ENCODE results near the gene LARGE1. TPM values are rescaled to one million over a fixed set of nuclear protein-coding genes. Genes with fewer than 3 reads are reported as not detected.

LARGE1 gene
- total RNA-seq, 1 donor: 15.0 TPM

DNA sequence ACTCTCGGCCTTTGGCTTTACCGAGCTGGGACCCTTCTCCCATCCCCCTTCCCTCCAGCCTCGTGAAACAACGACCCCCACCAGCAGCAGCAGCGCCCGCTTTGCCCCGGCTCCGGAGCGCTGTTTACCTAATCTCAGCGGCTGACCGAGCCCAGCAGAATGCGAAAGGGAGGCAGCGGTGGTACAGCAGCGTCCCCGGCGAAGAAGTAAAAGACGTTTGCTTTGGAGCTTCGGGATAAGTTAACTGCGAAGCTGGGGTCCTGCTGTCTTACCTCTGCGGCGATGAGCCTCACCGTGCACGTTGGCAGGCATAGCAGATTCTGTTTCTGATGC is 2.0 kb upstream of the LARGE1 start:
- TF ChIP-seq, protein P1, sequence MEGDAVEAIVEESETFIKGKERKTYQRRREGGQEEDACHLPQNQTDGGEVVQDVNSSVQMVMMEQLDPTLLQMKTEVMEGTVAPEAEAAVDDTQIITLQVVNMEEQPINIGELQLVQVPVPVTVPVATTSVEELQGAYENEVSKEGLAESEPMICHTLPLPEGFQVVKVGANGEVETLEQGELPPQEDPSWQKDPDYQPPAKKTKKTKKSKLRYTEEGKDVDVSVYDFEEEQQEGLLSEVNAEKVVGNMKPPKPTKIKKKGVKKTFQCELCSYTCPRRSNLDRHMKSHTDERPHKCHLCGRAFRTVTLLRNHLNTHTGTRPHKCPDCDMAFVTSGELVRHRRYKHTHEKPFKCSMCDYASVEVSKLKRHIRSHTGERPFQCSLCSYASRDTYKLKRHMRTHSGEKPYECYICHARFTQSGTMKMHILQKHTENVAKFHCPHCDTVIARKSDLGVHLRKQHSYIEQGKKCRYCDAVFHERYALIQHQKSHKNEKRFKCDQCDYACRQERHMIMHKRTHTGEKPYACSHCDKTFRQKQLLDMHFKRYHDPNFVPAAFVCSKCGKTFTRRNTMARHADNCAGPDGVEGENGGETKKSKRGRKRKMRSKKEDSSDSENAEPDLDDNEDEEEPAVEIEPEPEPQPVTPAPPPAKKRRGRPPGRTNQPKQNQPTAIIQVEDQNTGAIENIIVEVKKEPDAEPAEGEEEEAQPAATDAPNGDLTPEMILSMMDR (IDR thresholded peaks at IDR 0.05; ENCODE audit: insufficient read depth, low read length): peak; percentile 8
- peak overlapping the region; percentile 77 for H3K4me3 ChIP-seq (ENCODE audit: low read depth, low read length)
- peak; percentile 34 for DNase-seq (ENCODE audit: low read depth)

DNA sequence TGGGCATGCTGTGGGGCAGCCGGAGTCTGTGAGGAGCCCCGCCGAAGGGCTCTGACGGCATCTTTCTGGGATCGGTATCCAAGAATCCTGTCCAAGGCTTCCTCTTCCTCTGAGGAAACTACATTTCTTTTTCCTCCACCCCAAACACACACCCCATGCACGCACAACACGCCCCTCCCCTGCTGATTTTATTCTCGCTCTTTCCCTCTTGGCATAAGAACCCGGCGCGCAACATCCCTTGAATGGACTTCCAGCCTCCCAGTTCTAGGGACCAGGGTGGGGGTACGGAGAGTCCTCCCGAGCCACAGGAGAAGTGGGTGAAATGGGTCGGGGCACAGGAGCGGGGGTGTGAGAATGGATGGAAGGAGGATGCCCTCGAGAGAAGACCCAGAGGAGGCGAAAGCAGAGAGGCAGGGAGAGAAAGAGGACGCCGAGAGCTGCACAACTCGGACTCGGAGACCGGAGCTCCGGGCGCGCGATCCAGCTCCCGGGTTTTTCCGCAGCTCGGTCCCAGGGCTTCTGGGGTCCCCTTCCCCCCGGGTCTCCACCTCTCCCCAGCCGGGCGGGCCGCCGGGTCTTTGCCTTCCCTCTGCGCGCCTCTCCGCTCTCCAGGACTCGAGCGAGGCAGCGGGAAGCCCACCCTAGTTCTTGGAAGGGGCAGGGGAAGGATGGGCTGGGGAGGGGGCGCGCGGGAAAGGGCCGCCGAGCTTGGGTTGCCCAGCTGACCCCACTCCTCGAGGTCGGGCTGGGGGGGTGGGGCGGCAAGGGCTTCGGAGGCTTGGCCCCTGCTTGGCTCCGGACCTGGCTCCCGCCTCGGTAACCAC is 1.5 kb upstream of the LARGE1 start:
- peak overlapping the region; percentile 77 for H3K4me3 ChIP-seq (ENCODE audit: low read depth, low read length)
- TF ChIP-seq, protein P1 (IDR thresholded peaks at IDR 0.05; ENCODE audit: insufficient read depth, low read length): no peak
- DNase-seq (ENCODE audit: low read depth): peak; percentile 59

DNA sequence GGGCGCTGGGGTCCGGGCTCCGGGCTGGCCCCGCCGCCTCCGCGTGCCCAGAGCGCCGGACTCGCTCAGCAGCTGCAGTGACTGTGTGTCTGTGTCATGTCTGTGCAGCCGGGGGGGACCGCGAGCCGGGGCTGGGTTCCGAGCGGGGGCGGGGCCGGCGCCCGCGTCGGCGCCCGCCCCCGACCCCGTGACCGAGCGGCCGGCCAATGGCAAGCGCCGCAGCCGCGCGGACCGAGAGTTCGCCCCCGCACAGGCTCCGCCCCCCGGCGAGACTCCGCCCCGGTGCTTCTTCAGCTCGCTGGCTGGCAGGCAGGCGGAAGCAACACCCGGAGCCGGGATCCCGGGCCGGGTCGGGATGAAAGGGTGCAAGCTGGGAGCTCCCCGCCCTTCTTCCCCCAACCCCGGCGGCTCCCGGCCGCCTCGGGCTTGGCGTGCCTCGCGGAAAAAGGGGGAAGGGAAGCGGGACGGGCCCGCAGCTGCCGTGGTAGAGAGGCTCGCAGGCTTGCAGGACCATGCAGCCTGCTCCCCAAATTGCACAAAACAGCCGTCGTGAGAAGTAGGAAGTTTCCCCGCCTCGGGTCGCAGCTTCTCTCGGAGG is 750 bp upstream of the LARGE1 start:
- TF ChIP-seq, protein P1 (IDR thresholded peaks at IDR 0.05; ENCODE audit: insufficient read depth, low read length): no peak
- peak; percentile 94 for DNase-seq (ENCODE audit: low read depth)

DNA sequence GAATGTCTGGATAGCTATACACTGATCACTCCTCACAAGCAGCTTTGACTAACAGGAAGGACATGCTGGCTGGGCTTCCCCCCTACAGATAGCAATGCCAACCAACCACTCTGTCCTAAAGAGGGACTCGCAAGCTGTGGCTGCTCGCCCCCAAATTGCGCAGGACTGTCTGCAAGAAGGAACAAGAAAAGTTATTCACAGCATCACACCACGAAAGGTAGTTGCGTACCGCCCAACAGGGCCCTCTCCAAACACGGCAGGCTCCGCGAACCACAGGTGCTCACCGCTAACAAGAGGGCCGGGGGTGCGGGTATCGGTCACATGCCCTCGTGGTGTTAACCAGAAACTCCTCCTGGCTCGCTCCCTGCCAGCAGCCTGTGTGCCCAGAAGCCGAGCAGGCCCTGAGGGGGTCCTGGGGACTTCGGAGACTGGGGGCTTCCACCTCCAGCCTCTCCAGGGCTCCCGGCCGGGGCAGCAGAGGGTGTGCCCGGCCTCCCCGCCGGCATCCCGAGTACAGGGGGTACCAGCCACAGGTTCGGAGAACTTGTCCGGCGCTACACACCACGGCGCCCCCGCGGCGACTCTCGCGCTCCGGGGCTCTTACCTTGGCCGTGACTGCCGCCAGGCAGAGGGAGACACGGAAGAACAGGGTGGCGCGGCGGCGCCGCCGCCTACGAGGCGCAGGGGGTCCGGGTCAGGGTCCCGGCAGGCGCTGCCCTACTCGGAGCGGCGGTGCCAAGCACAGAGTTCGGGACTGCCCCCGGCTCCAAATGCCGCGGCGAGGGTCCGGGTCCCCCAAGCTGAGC is 682 bp downstream of the LARGE1 start:
- DNase-seq (ENCODE audit: low read depth): peak; percentile 44
- TF ChIP-seq, protein P1 (IDR thresholded peaks at IDR 0.05; ENCODE audit: insufficient read depth, low read length): no peak
- peak overlapping the region; percentile 76 for H3K4me3 ChIP-seq (ENCODE audit: low read depth, low read length)

More for the DNA sequence above, 750 bp upstream of the LARGE1 start:
- peak overlapping the region; percentile 77 for H3K4me3 ChIP-seq (ENCODE audit: low read depth, low read length)

DNA sequence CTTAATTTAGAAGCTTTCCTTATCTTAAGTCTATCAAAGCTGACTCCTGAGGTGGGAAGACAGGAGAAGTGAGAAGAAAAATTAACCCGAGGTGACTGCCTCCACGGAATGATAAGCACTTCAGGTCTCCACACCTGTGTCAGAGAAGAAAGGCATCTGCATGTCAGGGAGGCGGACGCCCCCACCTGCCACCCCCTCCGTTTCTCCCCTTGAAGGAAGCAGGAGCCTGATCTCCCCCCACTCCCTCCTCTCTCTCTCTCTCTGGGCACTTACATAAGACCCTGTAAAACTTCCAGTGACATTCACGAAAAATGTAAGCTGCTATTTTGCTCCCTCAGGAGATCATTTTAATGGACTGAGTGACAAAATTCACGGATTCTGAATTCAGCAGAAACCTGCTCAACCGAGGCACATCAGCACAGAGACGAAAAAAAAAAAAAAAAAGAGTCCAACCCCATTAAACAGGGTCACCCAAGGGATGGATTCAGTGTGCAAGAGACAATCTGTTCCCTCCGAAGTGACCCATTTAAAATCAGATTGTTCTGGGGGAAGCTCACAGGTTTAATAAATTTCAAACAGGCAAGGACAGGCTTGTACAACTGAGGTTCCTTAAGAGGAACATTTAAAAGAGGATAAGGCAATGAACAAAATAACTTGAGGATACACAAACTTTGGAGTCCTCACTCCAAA is 1.5 kb downstream of the LARGE1 start:
- H3K4me3 ChIP-seq (ENCODE audit: low read depth, low read length): peak overlapping the region; percentile 76
- DNase-seq (ENCODE audit: low read depth): no peak
- TF ChIP-seq, protein P1 (IDR thresholded peaks at IDR 0.05; ENCODE audit: insufficient read depth, low read length): no peak

DNA sequence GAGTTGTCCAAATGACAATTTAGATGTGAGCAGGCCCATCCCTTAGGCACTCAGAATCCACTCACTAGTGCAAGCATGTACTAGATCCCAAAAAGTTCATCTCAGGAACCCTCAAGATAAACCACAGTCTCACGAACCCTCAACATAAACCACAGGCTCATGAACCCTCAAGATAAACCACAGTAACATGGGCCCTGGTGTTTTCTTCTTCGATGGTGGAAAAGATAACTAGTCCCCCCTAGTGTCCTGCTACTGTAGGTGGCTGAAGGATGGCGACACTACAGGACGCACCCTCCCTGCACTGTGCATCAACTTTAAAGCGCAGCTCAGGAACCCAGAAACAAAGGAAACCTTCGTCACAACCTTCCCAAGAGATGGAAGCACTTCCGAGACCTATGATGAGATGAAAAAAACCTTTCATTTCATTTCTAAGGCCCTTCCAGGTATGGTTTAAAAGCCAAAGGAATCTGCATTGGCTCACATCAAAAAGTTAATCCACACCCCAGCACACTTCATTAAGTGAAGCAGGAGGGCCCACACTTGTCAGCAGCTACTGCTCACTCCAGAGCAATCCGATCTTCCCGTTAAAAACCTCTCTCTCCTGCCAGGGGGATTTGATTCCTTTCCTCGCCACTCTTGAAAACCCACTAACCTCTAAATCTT is 2.4 kb downstream of the LARGE1 start:
- TF ChIP-seq, protein P1 (IDR thresholded peaks at IDR 0.05; ENCODE audit: insufficient read depth, low read length): peak; percentile 22
- peak; percentile 17 for DNase-seq (ENCODE audit: low read depth)
- no peak overlapping the region for H3K4me3 ChIP-seq (ENCODE audit: low read depth, low read length)
